CD4-positive, alpha-beta T cell treated with Interleukin-4 for 1 hour (primary cell): ENCODE results near the gene SASH3.

ENCODE experiments used
- DNase-seq, 2 donors: peaks; one replicate each; pipeline ENCODE4 v3.0.0-alpha.2; 2020 to 2022

The SASH3 gene

DNA sequence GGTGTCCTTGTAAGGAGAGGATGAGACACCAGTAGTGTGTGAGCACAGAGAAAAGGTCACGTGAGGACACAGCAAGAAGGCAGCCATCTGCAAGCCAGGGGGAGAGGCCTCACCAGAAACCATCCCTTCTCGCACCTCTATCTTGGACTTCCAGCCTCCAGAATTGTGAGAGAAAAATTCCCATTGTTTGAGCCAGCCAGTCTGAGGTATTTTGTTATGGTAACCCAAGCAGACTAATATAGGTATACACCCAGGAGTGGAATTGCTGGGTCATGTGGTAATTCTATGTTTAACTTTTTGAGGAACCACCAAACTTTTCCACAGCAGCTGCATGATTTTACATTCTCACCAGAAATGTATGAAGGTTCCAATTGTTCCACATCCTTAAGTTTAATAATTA lies 38.4 kb downstream of the SASH3 start:
- DNase-seq = no peak

DNA sequence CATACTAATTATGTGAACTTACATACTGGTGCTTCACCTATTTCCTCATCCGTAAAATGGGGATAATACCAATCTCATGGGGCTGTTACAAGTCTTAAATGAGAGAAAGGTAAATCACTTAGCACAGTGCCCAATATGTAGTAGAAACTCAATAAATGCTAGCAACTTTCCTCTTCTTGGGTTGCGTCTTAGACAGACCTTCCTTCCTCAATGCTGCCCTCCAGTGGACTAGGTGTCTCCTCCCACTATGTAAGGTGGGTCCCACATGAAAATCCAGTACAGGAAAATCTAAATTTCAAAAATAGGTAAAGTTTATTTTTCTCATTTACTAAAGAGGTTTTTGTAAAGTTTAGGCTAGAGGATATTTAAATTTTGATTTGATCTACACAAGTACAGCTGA lies 43.4 kb downstream of the SASH3 start:
- DNase-seq = peak; percentile 66

DNA sequence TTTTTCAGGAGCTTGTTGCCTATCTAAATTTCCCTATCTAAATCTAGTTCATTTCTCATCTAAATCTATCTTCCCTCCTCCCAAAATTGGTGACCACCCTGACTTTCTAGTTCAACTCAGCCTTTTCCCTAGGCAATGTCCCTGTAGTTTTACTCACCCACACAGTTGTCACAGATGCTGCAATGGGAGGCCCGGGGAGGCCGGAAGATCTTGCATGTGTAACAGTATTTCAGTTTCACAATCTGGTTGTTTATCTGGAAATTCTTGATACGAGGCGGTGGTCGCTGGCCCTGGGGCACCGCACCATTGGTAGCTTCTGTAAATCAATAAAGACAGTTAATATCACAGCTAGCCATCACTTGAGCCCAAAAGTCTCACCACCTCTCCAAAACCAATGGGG lies 43.8 kb downstream of the SASH3 start:
- peak in 1 of 2 donors; percentile 18 for DNase-seq

DNA sequence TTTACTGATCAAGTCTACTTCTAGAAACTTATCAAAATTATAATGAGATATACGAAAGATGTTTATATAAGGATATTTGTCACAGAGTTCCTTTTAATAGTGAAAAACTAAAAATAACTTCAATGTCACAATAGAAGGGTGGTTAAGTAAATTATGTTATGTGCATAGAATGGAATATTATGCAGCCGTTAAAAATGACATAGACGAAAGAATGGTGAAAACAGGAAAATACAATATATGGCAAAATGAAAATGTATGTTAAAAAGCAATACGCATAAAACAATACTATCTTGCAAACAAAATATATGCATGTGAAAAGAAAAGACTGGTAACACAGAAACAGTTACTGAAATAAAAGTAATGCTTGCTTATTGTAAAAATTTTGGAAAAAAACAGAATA lies 44.9 kb downstream of the SASH3 start:
- DNase-seq = no peak

- no peak for DNase-seq
Measured at GRCh38 chrX:129825746-129826505, 46.2 kb downstream of the SASH3 start.

GRCh38 chrX:129830494-129830893 lies 50.7 kb downstream of the SASH3 start:
- DNase-seq = no peak

- DNase-seq = no peak
Measured at GRCh38 chrX:129831091-129831885, 51.5 kb downstream of the SASH3 start.

DNA sequence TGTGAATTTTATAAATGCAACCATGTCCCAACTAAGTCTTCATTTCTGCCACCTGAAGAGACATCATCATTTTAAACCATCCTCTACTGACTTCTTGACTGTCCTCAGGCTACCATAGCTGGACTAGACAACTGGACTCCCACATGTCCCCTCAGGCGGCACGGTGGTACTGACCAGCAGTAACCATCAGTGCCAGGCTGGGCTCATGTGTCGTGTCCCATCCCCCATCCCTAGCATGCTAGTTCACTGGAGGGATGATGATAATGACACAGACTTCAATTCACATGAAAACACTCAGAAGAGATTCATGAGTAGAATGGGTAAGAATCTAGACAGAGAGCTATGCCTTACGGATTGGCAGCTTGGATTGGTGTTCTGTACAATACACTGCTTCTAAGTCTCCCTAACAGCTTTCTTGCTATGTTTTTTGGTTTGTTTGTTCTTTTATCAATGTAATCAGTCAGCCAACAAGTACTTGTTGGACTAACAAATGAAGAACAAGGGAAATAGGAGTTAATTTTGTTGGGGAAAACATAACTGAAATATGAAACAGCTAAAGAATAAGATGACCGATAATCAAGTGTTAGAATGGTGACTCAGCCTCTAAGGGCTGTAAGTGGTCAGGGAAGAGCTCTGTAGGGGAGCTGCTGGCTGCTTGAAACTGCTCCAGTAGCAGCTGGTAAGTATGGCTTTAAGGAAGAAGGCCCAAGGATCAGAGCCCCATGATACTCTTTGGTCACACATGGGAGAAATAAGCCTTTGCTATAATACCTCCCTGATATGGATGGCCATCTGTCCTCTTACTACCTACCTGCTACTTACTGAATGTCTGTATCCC lies 53.6 kb downstream of the SASH3 start:
- no peak for DNase-seq

DNA sequence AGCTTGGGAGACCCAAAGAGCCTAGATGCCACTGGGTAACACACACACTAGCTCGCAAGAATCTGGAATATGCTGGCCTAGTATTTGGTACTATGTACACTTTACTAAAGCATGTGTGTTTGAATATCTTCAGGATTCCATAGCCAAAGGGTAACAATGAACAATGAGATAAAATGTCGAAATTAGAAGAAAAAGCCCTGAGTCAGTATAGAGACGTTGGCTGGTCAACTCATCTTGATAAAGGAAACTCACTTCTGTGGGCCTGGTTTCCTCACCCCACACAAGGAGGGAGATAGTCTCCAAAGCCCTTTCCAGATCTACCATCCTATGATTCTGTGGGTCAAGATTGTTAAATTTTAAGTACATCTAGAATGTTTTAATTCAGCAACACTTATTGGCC lies 57.1 kb downstream of the SASH3 start:
- no peak for DNase-seq

- DNase-seq = no peak
Measured at GRCh38 chrX:129840344-129840743, 60.6 kb downstream of the SASH3 start.

GRCh38 chrX:129842510-129843208 lies 62.9 kb downstream of the SASH3 start:
- DNase-seq = no peak

GRCh38 chrX:129843209-129843458 lies 63.4 kb downstream of the SASH3 start:
- no peak for DNase-seq

DNA sequence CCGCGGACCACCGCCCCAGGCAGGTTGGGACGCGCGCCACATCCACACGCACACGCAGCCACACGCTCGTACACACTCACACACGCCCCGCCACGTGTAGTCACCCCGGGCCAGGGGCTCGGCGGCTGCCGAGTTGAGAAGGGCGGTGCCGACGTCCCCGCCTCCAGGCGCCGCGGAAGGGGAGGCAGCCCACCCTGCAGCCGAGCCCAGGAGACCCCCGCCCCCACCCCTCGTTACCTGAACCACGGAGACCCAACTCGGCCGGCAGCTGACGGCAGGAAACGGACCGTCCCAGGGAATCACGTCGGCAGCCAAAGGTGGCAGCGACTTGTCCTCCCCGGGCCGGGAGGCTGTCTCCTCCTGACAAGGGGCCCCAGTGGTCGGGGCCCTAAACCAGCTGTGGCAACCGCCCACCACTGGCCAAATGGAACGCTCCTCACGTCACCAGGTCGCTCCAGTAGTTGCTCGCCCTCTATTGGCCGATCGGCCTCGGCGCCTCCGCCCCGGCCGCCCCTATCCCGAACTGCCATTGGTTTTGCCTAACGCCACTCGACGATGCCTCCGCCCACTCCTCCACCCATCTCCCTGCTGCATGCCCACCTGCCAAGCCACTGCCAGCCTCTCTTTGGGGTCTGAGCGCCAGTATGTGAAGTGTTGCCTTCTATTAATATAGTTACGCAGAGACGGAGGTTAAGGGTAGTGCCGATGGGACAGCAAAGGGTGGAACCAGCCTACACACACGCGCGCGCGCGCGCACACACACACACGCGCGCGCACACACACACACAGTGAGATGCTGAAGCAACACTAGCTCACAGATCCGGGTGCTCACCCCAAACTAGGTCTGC lies 63.9 kb downstream of the SASH3 start, which contains the start of gene ZDHHC9:
Gene ZDHHC9, minus strand, starts transcription at position 428 of the 848 bp plus-strand sequence. CDS start 1,941 bp downstream, outside the sequence.
- peak; percentile 88 to 90 for DNase-seq
